Measurements from ENCODE around the gene SRRM4. TPM values are rescaled to one million over a fixed set of nuclear protein-coding genes. Genes with fewer than 3 reads are reported as not detected.

Gene SRRM4
- total RNA-seq, 1 experiment from 2014 or later = 0.02 TPM

DNA sequence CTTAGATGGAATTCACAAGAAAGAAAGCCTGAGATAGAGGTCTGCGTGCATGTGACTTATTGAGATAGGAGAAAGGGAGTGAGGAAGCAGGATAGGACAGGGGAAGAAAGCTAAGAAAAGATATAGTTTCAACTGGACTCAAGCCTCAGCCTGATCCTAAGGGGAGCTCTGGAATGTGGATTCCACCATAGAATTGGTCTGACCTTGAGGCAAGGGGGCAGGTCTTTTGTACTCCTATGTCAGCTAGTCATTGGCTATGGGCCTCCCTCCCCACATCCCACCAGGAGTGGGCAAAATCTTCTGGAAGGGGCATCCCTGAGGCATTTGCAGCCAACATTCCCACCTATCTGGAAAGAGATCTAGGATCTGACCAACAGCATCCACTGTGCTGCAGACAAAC lies 108.9 kb downstream of the SRRM4 start:
- intact Hi-C loops (cut with micrococcal nuclease) = no loop called here
- no peaks in the 10 kb centered on the region for H3K36me3 ChIP-seq (ENCODE audit: control insufficient read depth in 1 of 2, insufficient read depth in 2 of 2, low read length in 2 of 2)
- no peak for ATAC-seq
- H3K9me3 ChIP-seq (ENCODE audit: control insufficient read depth in 1 of 2, insufficient read depth in 1 of 2, low read depth in 1 of 2, low read length in 2 of 2) = no peaks in the 10 kb centered on the region
- H4K20me1 ChIP-seq (ENCODE audit: insufficient read depth) = no peaks in the 10 kb centered on the region
- TF ChIP-seq FOSL1 (IDR thresholded peaks at IDR 0.05; ENCODE audit: low read depth) (no peak), POLR2AphosphoS5 (IDR thresholded peaks at IDR 0.05; ENCODE audit: low read depth, low read length) (no peak), SP1 (IDR thresholded peaks at IDR 0.05; ENCODE audit: low read depth) (no peak), POLR2A (IDR thresholded peaks at IDR 0.05; ENCODE audit: borderline replicate concordance, extremely low read depth, insufficient read depth, insufficient read length) (no peak), RAD21 (IDR thresholded peaks at IDR 0.05; ENCODE audit: low read depth) (no peak), SRF (IDR thresholded peaks at IDR 0.05; ENCODE audit: low read depth) (no peak), EGR1 (IDR thresholded peaks at IDR 0.05; ENCODE audit: low read depth) (no peak), YY1 (IDR thresholded peaks at IDR 0.05; ENCODE audit: extremely low read depth, insufficient replicate concordance, low read depth, low read length) (no peak), CBX3 (IDR thresholded peaks at IDR 0.05; ENCODE audit: low read depth) (no peak), SIN3A (IDR thresholded peaks at IDR 0.05; ENCODE audit: low read depth) (no peak)
- TF ChIP-seq, protein P1, sequence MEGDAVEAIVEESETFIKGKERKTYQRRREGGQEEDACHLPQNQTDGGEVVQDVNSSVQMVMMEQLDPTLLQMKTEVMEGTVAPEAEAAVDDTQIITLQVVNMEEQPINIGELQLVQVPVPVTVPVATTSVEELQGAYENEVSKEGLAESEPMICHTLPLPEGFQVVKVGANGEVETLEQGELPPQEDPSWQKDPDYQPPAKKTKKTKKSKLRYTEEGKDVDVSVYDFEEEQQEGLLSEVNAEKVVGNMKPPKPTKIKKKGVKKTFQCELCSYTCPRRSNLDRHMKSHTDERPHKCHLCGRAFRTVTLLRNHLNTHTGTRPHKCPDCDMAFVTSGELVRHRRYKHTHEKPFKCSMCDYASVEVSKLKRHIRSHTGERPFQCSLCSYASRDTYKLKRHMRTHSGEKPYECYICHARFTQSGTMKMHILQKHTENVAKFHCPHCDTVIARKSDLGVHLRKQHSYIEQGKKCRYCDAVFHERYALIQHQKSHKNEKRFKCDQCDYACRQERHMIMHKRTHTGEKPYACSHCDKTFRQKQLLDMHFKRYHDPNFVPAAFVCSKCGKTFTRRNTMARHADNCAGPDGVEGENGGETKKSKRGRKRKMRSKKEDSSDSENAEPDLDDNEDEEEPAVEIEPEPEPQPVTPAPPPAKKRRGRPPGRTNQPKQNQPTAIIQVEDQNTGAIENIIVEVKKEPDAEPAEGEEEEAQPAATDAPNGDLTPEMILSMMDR (IDR thresholded peaks at IDR 0.05 in 2 of 3, conservative IDR thresholded peaks at IDR 0.05 in 1 of 3; ENCODE audit: borderline replicate concordance in 1 of 3, insufficient read depth in 1 of 3, low read depth in 2 of 3, low read length in 2 of 3) = no peak
- TF ChIP-seq, protein P2, sequence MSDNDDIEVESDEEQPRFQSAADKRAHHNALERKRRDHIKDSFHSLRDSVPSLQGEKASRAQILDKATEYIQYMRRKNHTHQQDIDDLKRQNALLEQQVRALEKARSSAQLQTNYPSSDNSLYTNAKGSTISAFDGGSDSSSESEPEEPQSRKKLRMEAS (IDR thresholded peaks at IDR 0.05) = no peak
- TF ChIP-seq, protein P3, sequence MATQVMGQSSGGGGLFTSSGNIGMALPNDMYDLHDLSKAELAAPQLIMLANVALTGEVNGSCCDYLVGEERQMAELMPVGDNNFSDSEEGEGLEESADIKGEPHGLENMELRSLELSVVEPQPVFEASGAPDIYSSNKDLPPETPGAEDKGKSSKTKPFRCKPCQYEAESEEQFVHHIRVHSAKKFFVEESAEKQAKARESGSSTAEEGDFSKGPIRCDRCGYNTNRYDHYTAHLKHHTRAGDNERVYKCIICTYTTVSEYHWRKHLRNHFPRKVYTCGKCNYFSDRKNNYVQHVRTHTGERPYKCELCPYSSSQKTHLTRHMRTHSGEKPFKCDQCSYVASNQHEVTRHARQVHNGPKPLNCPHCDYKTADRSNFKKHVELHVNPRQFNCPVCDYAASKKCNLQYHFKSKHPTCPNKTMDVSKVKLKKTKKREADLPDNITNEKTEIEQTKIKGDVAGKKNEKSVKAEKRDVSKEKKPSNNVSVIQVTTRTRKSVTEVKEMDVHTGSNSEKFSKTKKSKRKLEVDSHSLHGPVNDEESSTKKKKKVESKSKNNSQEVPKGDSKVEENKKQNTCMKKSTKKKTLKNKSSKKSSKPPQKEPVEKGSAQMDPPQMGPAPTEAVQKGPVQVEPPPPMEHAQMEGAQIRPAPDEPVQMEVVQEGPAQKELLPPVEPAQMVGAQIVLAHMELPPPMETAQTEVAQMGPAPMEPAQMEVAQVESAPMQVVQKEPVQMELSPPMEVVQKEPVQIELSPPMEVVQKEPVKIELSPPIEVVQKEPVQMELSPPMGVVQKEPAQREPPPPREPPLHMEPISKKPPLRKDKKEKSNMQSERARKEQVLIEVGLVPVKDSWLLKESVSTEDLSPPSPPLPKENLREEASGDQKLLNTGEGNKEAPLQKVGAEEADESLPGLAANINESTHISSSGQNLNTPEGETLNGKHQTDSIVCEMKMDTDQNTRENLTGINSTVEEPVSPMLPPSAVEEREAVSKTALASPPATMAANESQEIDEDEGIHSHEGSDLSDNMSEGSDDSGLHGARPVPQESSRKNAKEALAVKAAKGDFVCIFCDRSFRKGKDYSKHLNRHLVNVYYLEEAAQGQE (IDR thresholded peaks at IDR 0.05; ENCODE audit: low read depth) = no peak
- TF ChIP-seq, protein P4, sequence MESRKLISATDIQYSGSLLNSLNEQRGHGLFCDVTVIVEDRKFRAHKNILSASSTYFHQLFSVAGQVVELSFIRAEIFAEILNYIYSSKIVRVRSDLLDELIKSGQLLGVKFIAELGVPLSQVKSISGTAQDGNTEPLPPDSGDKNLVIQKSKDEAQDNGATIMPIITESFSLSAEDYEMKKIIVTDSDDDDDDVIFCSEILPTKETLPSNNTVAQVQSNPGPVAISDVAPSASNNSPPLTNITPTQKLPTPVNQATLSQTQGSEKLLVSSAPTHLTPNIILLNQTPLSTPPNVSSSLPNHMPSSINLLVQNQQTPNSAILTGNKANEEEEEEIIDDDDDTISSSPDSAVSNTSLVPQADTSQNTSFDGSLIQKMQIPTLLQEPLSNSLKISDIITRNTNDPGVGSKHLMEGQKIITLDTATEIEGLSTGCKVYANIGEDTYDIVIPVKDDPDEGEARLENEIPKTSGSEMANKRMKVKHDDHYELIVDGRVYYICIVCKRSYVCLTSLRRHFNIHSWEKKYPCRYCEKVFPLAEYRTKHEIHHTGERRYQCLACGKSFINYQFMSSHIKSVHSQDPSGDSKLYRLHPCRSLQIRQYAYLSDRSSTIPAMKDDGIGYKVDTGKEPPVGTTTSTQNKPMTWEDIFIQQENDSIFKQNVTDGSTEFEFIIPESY (IDR thresholded peaks at IDR 0.05; ENCODE audit: extremely low read depth, insufficient replicate concordance, low read length) = no peak
- RAD21 ChIA-PET (ENCODE audit: low non-redundant PET in 1 of 2, low total read pairs in 2 of 2, uncharacterized antibody in 2 of 2, unreplicated experiment in 2 of 2) = no interaction called here
- no peak for DNase-seq (ENCODE audit: low read depth, low spot score)
- no TSS peak for BruUV-seq (replicated peaks)
- no peak overlapping the region for H3K4me2 ChIP-seq (ENCODE audit: low read length)
- no peaks in the 10 kb centered on the region for H3K4me1 ChIP-seq (ENCODE audit: control insufficient read depth in 1 of 2, insufficient read depth in 2 of 2, low read length in 2 of 2)
- H2AFZ ChIP-seq (ENCODE audit: low read depth, low read length, poor library complexity, severe bottlenecking) = no peak overlapping the region
- no peak overlapping the region for H3K27ac ChIP-seq (ENCODE audit: low read depth, low read length)
- POLR2A ChIA-PET = no interaction called here
- no peaks in the 10 kb centered on the region for H3K9me2 ChIP-seq (ENCODE audit: insufficient read depth)
- no peak overlapping the region for H3K4me3 ChIP-seq (replicated peaks in 1 of 2; ENCODE audit: low read depth in 1 of 2, low read length in 2 of 2)
- peaks cover 82% of the 10 kb centered on the region for H3K27me3 ChIP-seq (ENCODE audit: insufficient read depth, low read length)
- CTCF ChIA-PET = no interaction called here
- H3K9ac ChIP-seq (ENCODE audit: low read length) = no peak overlapping the region
- H3K79me2 ChIP-seq (ENCODE audit: insufficient read depth, low read length) = no peaks in the 10 kb centered on the region

Data from HCT116 (cell line).